Kidney glomerular epithelial cell (primary cell): ENCODE data around the gene DOCK9.
A peak's percentile ranks its signal among the peaks of the same experiment; 100 is the strongest.
"Not testable (repeated sequence)": the region's sequence is repeated elsewhere in the genome, so short reads cannot be mapped to it uniquely, and the experiment has no call there.

Experiments
- DNase-seq: peaks from one replicate; lab custom pipeline; 2025; lab: John Stamatoyannopoulos, UW

DOCK9 gene

GRCh38 chr13:98916403-98916802 is 61.5 kb downstream of the DOCK9 start:
- no peak for DNase-seq

GRCh38 chr13:98915981-98916380 is 61.9 kb downstream of the DOCK9 start:
- no peak for DNase-seq

GRCh38 chr13:98915563-98915962 is 62.3 kb downstream of the DOCK9 start:
- no peak for DNase-seq

GRCh38 chr13:98913741-98914140 is 64.1 kb downstream of the DOCK9 start:
- DNase-seq, result no peak

GRCh38 chr13:98912846-98913245 is 65.0 kb downstream of the DOCK9 start:
- DNase-seq, result no peak

GRCh38 chr13:98910501-98910951 is 67.3 kb downstream of the DOCK9 start:
- peak; percentile 48 for DNase-seq

- DNase-seq, result no peak
Observed at GRCh38 chr13:98909016-98909415, 68.8 kb downstream of the DOCK9 start.

- no peak for DNase-seq
Observed at GRCh38 chr13:98906746-98907502, 70.9 kb downstream of the DOCK9 start.

GRCh38 chr13:98905199-98905598 is 72.7 kb downstream of the DOCK9 start:
- no peak for DNase-seq

GRCh38 chr13:98900442-98900841 is 77.4 kb downstream of the DOCK9 start:
- DNase-seq, result no peak

GRCh38 chr13:98897706-98898105 is 80.2 kb downstream of the DOCK9 start:
- no peak for DNase-seq

- no peak for DNase-seq
Observed at GRCh38 chr13:98896868-98897144, 81.1 kb downstream of the DOCK9 start.

GRCh38 chr13:98896083-98896867 is 81.6 kb downstream of the DOCK9 start:
- no peak for DNase-seq

- not testable (repeated sequence) for DNase-seq
Observed at GRCh38 chr13:98894814-98895213, 83.0 kb downstream of the DOCK9 start.

GRCh38 chr13:98893371-98893770 is 84.5 kb downstream of the DOCK9 start:
- DNase-seq, result no peak

- no peak for DNase-seq
Observed at GRCh38 chr13:98892821-98893220, 85.0 kb downstream of the DOCK9 start.

- DNase-seq, result no peak
Observed at GRCh38 chr13:98892077-98892476, 85.8 kb downstream of the DOCK9 start.

- no peak for DNase-seq
Observed at GRCh38 chr13:98890925-98891324, 86.9 kb downstream of the DOCK9 start.

- DNase-seq, result peak; percentile 33
Observed at GRCh38 chr13:98890186-98890585, 87.7 kb downstream of the DOCK9 start.

- DNase-seq, result no peak
Observed at GRCh38 chr13:98889419-98890085, 88.3 kb downstream of the DOCK9 start.

- no peak for DNase-seq
Observed at GRCh38 chr13:98888890-98889279, 89.0 kb downstream of the DOCK9 start.

- no peak for DNase-seq
Observed at GRCh38 chr13:98888222-98888889, 89.5 kb downstream of the DOCK9 start.
